GM19023 (cell line): ENCODE results near the gene TIMM44.
A peak's percentile ranks its signal among the peaks of the same experiment; 100 is the strongest.

Experiments used
- ATAC-seq: cut with Tn5 transposase; IDR thresholded peaks from one replicate; pipeline ENCODE4 v1.9.1; 2021; ENCODE audit warnings: mild to moderate bottlenecking, moderate library complexity; ENCODE audit not compliant: unreplicated experiment

Gene TIMM44, protein sequence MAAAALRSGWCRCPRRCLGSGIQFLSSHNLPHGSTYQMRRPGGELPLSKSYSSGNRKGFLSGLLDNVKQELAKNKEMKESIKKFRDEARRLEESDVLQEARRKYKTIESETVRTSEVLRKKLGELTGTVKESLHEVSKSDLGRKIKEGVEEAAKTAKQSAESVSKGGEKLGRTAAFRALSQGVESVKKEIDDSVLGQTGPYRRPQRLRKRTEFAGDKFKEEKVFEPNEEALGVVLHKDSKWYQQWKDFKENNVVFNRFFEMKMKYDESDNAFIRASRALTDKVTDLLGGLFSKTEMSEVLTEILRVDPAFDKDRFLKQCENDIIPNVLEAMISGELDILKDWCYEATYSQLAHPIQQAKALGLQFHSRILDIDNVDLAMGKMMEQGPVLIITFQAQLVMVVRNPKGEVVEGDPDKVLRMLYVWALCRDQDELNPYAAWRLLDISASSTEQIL

DNA sequence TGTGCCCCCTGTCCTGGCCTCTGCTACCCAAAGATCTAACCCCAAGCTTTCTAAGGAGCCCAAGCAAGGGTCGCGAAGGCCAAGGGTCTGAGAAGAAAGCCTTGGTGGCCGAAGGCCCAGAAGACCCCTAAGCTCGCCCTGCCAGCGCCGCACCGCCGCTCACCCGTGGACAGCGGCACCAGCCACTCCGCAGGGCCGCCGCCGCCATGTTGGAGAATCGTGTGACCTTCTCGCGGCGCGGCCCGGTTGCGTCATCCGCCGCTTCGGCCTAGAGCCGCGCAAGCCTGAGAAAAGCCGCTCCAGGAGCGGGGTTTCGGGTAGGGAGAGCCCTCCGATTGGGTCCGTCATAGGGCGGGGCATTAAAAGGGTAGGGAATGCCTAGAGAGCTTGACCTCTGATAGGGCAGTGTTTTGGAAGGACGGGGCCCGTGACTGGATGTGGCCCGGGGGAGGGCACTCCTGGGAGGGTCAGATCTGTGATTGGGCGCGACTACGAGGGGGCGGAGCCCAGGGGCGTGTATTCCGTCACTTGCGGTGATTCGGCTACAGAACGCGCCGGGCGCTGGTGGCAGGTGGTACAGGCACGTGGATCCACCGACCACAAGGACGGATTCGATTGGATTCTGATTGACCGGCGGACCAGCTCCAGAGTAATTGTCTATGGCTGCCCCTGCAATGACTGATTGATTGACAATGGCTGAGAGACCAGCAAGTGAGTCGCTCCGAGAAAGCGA is at the start of gene TIMM44:
TSS of gene TIMM44 (minus strand) at position 223 of the 733 bp plus-strand sequence. CDS start at position 208, 15 bp downstream.
- peak; percentile 96 for ATAC-seq

DNA sequence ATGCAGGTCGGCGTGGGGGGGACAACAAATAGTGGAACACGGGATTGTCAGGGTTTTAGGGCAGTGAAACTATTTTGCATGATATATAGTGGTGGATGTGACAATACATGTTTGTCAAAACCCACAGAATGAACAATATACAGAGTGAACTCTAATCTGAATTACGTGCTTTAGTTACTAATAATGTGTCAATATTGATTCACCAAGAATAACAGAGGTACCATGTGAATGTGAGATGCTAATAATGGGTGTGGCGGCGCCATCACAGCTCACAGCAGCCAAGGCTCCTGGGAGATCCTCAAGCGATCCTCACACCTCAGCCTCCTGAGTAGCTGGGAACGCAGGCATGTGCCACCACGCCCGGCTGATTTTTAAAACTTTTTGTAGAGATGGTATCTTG is 49.1 kb upstream of the TIMM44 start:
- no peak for ATAC-seq

DNA sequence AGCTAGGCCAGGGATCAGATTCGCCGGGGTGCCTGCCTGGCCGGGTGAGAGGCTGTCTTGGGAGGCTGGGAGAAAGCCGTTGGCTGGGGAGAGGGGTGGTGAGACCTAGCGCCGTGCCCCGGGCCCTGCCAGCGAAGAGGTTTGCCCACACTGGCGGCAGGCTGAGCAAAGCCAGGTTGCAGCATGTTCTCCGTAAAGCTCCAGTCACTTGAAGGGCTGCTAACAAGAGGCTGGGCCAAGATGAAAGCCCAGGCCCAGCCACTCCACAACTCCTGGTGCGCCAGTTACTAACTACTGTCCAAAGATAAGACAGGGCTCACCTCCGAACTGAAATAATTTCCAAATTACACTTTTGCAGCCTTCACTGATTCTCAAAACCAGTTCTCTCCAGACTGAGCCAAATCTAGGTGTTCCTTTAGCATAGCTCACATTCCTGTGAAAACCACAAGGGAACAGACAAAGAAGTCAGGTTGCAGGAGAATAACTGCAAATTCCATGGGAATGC is 45.7 kb upstream of the TIMM44 start:
- no peak for ATAC-seq

DNA sequence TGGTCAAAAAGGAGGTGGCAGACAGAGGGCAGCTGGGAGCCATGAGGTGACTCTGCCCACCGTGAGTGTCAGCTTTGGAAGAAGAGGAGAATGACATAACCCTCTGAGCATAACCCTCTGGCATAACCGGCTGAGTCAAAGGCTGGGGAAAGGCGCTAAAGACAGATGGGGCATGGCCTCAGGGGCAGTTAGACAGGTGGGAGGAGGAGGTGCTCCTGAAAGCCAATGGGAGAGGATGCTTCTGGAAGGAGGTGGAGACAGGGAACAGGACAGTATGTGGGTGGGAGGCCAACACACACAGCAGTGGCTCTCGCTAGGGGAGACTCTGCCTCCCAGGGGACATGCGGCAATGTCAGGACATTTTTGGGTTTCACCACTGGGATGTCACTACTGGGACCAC is 44.8 kb upstream of the TIMM44 start:
- ATAC-seq = no peak

DNA sequence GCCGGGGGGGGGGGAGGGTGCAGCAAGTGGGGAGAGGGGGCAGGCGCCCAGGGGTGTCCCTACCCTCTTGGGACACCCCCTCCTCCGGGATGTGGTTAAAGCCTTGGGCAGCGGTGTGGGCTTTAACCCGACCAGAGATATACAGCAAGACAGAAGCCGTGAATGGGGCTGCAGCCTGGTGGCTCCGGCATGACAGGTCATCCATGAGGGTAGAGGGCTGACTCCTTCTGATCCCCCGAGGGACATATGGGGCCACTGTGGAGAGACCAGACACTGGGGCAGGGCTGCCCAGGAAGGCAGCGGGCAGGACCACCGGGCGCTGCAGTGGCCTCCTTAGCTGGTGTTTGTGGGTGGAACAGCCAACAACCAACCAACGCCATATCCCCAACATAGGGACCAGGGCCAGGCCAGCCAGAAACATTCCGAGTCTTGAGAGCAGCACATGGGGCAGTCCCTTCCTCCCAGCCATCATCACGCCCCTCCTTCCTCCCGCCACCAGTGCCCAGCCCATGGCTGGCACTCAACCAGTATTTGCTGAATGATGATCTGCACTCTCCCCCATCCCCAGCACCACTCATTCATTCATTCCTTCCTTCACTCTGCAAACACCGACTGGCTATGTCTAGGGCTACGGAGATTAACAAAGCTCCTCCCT is 43.8 kb upstream of the TIMM44 start:
- ATAC-seq = no peak

DNA sequence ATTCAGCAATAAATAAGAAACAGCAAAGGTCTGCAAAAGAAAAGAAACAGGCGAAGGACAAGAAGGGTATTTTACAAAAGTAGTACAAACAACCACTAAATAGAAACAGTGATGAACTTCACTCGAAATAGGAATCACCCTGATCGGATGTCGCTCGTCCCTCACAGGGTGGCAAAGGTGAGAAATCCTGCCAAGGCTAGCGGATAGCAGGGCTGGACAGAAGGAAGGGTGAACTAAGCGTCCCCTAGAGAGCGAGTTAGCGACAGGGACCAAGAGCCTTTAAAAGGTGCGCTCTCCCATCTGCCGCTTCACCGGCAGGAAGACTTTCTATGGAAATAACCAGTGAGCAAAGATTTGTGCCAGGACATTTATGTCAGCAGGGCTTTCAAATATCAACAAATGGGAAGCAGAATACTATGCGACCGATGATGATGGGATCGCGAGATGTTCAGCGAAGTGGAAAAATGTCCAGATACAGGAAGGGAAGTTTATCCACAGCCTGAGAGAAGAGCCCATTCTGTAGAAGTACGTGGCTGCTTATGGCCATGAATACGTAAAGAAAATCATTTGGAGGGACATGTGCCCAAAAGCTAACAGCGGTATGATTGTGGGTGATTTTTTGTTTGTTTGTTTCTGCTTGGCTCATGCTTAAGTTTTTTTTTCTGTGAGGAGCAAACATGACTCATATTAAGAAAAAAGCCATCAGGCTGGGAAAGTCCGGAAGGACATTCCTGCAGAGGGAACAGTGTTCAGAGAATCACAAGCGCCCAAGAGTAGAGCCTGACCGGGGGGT is 43.1 kb upstream of the TIMM44 start:
- no peak for ATAC-seq

DNA sequence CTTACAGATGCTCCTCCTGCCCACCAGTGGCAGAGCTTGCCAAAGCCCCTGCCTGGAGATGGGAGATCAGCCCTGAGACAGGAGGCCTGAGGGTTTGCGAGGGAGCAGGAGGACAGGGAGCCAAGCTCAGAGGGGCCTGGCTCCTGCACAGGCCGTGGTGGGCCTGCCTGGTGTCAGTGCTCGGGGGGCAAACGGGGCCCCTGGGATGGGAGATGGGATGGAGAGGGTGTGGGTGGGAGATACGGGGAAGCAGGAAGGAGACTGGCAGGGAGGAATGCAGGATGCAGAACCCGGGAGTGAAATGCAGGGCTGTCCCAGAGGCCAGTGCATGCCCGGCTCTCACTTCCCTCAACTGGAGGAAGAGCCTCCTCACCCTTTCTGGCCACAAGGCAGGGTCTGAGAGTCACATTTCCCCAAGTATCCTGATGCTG is 42.0 kb upstream of the TIMM44 start:
- no peak for ATAC-seq

DNA sequence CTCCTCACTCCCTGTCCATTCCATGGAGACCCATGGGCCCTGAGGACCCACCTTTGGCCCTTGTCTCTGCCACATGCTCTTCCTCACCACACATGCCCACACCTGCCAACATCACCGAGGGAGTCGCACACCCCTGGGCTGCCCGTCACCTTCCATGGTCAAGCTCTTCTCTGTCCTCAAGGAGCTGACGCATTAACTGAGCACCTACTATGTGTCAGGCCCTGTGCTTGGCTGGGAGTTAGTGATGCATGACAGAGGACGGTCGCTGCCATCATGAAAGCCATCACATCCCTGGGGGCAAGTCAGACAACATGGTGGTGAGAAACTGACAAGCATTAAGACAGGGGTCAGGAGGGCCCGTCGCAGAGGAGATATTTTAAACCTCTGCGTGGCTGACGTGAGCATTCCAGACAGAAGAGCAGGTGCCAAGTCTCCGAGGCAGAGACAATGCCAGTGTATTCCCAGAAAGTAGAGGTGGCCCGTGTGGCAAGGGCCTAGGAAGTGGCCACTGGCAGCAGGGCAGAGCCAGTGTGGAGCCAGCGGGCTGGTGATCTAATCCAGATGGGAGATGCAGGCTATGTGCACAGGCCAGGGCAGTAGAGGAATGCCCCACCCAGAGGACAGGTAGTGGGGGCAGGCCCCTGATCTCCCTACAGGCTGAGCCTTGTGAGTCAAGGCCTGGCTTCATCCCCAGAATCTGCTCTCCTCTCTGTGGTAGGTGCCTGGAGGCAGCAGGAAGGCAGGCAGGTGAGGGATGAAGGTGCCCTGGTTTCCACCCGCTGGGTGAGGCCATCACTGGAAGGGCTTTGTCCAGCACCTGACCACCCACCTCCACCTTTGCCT is 40.8 kb upstream of the TIMM44 start:
- no peak for ATAC-seq

DNA sequence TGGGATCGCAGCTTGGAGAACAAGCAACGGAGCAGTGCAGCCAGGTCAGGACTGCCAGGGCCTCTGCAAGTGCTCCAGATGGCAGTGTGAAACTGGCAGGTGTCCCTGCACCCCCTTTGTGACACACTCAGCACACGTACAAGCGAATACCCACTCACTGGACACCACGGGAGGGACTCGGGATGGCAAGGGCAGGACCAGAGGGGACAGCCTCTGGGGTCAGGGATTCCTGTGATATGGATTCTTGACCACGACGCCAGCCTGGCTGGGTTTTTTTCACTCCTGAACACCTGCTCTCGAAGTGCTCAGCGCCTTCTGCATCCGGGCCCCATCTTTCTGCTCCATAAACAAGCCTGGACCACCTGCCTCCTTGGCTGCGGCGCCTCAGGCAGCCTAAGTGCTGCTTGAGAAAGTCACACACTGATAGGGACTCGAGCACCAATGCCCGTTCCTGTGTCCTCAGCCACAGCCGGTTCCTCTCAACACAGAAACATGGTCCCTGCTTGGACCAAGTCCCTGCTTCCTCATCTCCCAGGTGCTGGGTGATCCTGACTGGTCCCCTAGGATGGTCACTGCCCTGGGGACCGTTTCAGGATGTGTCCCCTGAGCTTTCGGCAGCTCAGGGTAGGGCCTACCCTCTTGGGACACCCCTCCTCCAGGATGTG is 40.0 kb upstream of the TIMM44 start:
- ATAC-seq = no peak

DNA sequence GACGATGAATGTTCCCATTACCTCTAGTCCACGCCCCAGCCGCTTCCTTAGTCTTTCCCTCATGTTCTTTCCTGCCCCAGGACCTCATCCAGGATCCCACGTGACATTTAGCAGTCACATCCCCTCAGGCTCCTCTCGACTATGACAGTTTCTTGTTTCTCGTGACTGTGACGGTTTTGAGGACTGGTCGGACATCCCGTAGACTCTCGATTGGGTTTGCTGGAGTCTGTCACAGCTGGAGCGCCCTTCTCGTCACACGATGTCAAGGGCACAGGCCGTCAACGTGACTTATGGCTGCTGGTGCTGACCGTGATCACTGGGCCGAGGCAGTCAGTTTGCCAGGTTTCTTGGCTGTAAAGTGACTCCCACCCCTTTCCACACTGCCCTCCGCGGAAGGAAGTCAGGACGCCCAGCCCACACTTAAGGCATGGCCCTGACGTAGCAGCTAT is 39.2 kb upstream of the TIMM44 start:
- ATAC-seq = no peak

DNA sequence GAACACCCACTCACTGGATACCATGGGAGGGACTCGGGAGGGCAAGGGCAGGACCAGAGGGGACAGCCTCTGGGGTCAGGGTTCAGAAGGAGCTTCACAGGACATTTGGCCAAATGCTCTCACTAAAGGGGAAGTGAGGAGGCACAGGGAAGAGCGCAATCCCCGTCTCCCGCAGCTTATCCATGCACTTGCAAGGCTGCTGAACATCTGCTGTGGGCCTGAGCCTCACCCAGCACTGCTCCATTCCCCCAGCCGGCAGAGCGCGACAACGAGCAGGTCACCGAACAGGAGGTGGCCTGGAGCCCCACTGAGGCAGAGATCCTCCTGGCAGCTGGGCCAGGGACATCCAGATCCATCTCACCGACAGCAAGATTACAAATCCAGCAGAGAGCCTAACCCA is 38.6 kb upstream of the TIMM44 start:
- ATAC-seq = no peak

DNA sequence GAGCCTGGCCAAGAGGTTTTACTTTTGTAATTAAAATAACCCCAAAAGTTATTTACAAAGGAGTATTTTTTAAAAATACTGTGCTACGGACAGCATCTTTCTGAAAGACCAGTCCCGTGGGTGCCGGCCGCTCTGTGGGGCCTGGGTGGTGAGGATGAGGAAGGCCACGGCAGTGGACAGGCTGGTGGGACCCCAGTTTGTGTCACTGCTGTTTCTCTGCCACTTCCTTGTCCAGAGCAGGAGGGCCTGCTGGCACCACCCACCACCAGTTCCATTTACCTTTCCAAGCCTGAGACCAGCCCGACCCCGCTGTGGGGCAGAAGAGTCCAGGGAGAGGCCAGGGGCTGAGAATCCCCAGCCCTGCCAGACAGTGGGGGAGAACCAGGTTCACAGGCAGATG is 38.2 kb upstream of the TIMM44 start:
- ATAC-seq = no peak

DNA sequence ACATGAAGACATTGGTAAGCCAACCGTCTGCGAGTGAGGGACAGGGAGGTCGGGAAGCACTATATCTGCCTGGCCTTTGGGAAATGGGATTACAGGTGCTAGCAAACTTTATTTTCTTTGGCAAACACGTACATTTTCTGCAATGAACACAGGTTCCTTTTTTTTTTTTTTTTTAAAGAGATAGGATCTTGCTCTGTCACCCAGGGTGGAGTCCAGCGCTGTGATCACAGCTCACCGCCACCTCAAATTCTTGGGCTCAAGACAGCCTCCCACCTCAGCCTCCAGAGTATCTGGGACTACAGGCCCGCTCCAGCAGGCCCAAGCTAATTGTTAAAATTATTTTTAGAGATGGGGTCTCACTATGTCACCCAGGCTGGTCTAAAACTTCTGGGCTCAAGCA is 37.7 kb upstream of the TIMM44 start:
- ATAC-seq = no peak

DNA sequence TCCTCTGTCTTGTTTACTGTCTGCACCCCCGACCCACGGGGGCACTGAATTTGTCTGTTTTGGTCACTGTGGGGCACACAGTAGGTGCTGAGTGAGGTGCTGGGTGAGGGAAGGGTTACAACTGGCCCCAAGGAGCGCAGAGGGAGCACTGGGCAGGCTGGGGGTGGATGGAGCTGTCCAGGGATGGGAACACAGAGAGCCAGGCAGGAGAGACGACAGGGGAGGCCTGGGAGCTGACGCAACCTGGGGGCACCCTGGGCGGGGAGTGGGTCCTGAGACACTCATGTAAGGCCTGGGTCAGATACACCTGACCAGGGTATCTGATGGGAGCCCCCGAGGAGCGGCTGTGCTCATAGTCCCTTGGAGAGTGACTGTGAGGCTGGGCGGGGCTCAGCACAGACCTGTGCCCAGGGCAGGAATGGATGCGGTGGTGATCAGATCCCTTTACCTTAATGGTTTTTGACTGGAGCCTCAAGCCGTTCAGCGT is 37.2 kb upstream of the TIMM44 start:
- ATAC-seq = no peak

DNA sequence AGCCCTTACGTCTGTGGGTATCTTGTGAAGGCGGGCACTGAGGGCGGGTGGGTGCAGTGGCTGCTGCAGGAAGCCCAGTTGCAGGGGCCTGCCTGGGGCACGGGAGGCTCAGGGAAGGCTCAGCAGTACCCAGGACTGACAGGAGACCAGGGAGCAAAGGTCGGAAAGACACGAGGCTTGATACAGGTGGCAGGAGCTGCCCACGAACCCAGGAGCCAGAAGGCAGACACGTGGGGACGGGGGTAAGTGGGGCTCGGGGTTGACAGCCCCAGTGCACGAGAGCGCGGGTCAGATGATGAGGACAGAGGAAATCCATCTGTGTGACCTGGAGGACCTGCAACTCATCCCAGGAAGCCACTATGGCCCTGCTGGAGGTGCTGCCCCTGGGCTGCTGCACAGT is 36.7 kb upstream of the TIMM44 start:
- ATAC-seq = no peak

DNA sequence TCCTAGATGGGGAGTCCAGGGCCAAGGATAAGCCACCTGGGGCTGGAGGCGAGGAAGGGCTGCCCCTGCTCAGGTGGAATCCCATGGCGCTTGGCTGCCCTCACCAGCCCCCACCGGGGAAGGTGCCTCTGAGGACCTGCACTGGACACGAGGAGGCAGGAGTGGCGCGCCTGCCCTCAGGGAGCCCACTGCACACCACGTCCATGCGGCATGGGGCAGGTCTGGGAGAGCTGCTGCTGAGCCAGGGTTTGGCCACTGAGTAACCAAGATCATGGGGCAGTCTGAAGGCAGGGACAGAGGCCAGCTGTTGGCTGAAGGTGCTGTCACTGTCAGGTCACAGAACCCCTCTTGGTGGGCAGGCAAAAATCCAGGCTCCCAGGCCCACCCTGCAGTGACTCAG is 36.1 kb upstream of the TIMM44 start:
- no peak for ATAC-seq

DNA sequence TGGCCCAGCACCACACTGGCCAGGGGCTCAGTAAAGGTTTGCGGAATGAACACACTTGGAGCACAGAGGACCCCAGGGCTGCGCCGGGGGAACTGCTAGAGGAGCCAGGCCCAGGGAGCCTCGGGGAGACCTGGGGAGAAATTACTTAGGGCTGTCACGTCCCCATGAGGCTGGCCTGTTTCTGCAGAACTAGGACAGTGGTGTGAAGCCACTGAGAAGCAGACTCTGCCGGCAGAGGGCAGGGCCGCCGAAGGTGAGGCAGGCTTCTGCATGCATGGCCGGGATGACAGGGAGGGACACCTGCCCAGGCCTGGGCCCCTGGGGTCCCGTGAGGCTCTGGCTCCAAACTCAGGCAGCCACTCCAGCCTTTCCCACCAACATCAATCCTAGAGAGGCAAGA is 35.5 kb upstream of the TIMM44 start:
- ATAC-seq = no peak

DNA sequence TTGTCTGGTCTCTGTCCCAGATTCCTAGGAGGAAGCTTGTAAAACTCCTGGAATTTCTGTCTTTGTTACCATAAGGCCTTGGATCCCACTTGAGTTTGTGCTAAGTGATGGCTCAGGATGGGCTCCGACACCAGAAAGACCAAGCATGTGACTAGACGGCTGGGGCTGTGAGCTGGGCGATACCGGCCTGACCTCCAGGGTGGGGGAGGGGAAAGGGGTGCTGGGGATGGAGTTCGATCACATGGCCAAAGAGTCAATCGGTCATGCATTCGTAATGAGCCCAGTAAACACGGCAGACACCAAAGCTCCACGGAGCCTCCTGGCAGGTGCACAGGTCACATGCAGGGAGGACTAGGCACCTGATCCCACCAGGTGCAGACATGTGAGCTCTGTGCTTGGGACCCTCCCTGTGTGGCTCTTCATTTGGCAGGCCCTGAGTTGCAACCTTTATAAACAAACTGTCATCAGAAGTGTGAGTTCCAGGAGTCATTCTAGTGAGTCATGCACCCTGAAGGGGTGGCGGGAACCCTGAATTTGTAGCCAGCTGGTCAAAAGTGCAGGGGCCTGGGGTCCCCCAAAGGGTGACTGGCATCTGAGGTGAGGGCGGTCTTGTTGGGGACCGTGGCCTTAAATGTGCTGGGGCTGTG is 34.8 kb upstream of the TIMM44 start:
- ATAC-seq = no peak

DNA sequence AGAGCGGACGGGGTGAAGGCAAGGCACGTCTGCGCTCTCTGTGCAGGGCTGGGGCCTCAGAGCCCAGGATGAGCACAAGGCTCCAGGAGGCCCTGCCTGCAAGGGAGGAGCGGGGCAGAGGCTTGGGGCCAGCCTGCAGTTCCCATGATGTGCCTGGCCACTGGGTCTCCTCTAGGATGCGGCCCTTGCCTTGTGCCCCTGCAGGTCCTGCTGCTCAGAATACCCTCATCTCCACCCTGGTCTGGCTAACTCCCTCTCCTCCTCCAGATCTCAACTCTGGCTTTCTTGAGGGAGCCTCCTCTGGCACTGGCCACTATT is 34.2 kb upstream of the TIMM44 start:
- ATAC-seq = no peak
